ENCODE measurements around the gene OTOG. TPM values are rescaled to one million over a fixed set of nuclear protein-coding genes. Genes with fewer than 3 reads are reported as not detected.

The OTOG gene
- total RNA-seq, 1 experiment from 2014 or later, result not detected

GRCh38 chr11:17510507-17511206 lies 36.4 kb upstream of the OTOG start:
- H3K4me2 ChIP-seq, result no peak overlapping the region
- no peak overlapping the region for H2AFZ ChIP-seq
- H3K9me3 ChIP-seq (ENCODE audit: insufficient read depth, low read depth), result no peaks in the 10 kb centered on the region
- POLR2A ChIA-PET (ENCODE audit: unreplicated experiment), result no interaction called here
- no peak for TF ChIP-seq EZH2 (IDR thresholded peaks at IDR 0.05; ENCODE audit: low read depth)
- TF ChIP-seq, protein P1, sequence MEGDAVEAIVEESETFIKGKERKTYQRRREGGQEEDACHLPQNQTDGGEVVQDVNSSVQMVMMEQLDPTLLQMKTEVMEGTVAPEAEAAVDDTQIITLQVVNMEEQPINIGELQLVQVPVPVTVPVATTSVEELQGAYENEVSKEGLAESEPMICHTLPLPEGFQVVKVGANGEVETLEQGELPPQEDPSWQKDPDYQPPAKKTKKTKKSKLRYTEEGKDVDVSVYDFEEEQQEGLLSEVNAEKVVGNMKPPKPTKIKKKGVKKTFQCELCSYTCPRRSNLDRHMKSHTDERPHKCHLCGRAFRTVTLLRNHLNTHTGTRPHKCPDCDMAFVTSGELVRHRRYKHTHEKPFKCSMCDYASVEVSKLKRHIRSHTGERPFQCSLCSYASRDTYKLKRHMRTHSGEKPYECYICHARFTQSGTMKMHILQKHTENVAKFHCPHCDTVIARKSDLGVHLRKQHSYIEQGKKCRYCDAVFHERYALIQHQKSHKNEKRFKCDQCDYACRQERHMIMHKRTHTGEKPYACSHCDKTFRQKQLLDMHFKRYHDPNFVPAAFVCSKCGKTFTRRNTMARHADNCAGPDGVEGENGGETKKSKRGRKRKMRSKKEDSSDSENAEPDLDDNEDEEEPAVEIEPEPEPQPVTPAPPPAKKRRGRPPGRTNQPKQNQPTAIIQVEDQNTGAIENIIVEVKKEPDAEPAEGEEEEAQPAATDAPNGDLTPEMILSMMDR (conservative IDR thresholded peaks at IDR 0.05), result no peak
- no peak overlapping the region for H3K4me3 ChIP-seq
- H4K20me1 ChIP-seq (ENCODE audit: insufficient read depth), result no peaks in the 10 kb centered on the region
- no peaks in the 10 kb centered on the region for H3K9me2 ChIP-seq (ENCODE audit: insufficient read depth)
- intact Hi-C loops (cut with micrococcal nuclease; ENCODE audit: unreplicated experiment), result no loop called here
- no peaks in the 10 kb centered on the region for H3F3A ChIP-seq (ENCODE audit: insufficient read depth, low read depth)
- H3K36me3 ChIP-seq (ENCODE audit: low read depth), result no peaks in the 10 kb centered on the region
- DNase-seq, result no peak
- H3K27ac ChIP-seq, result no peak overlapping the region
- CTCF ChIA-PET, result no interaction called here
- peaks cover 65% of the 10 kb centered on the region for H3K27me3 ChIP-seq (ENCODE audit: insufficient read depth, low read depth)
- no peaks in the 10 kb centered on the region for H3K4me1 ChIP-seq (replicated peaks; ENCODE audit: insufficient read depth)
- no TSS peak for BruUV-seq (replicated peaks)
- no peaks in the 10 kb centered on the region for H3K79me2 ChIP-seq (ENCODE audit: low read depth)

GRCh38 chr11:17511571-17511970 lies 35.5 kb upstream of the OTOG start:
- no peaks in the 10 kb centered on the region for H3K9me2 ChIP-seq (ENCODE audit: insufficient read depth)
- peaks cover 74% of the 10 kb centered on the region for H3K27me3 ChIP-seq (ENCODE audit: insufficient read depth, low read depth)
- no TSS peak for BruUV-seq (replicated peaks)
- H3K4me2 ChIP-seq, result no peak overlapping the region
- no peaks in the 10 kb centered on the region for H3K9me3 ChIP-seq (ENCODE audit: insufficient read depth, low read depth)
- CTCF ChIA-PET, result no interaction called here
- POLR2A ChIA-PET (ENCODE audit: unreplicated experiment), result no interaction called here
- no peak overlapping the region for H3K27ac ChIP-seq
- no peaks in the 10 kb centered on the region for H3K79me2 ChIP-seq (ENCODE audit: low read depth)
- H2AFZ ChIP-seq, result no peak overlapping the region
- TF ChIP-seq, protein P1 (conservative IDR thresholded peaks at IDR 0.05), result no peak
- TF ChIP-seq EZH2 (IDR thresholded peaks at IDR 0.05; ENCODE audit: low read depth), result no peak
- no peak overlapping the region for H3K4me3 ChIP-seq
- no peaks in the 10 kb centered on the region for H4K20me1 ChIP-seq (ENCODE audit: insufficient read depth)
- DNase-seq, result no peak
- H3K36me3 ChIP-seq (ENCODE audit: low read depth), result no peaks in the 10 kb centered on the region
- intact Hi-C loops (cut with micrococcal nuclease; ENCODE audit: unreplicated experiment), result no loop called here
- no peaks in the 10 kb centered on the region for H3F3A ChIP-seq (ENCODE audit: insufficient read depth, low read depth)
- no peaks in the 10 kb centered on the region for H3K4me1 ChIP-seq (replicated peaks; ENCODE audit: insufficient read depth)

GRCh38 chr11:17512101-17512500 lies 35.0 kb upstream of the OTOG start:
- no peak overlapping the region for H3K27ac ChIP-seq
- ChIA-PET POLR2A (ENCODE audit: unreplicated experiment) (no interaction called here), CTCF (no interaction called here)
- no peaks in the 10 kb centered on the region for H3K9me2 ChIP-seq (ENCODE audit: insufficient read depth)
- no peak for DNase-seq
- H3K79me2 ChIP-seq (ENCODE audit: low read depth), result no peaks in the 10 kb centered on the region
- H3F3A ChIP-seq (ENCODE audit: insufficient read depth, low read depth), result no peaks in the 10 kb centered on the region
- no TSS peak for BruUV-seq (replicated peaks)
- no peaks in the 10 kb centered on the region for H3K36me3 ChIP-seq (ENCODE audit: low read depth)
- no peak overlapping the region for H3K4me2 ChIP-seq
- no peak overlapping the region for H2AFZ ChIP-seq
- no peaks in the 10 kb centered on the region for H4K20me1 ChIP-seq (ENCODE audit: insufficient read depth)
- peaks cover 75% of the 10 kb centered on the region for H3K27me3 ChIP-seq (ENCODE audit: insufficient read depth, low read depth)
- no peak overlapping the region for H3K4me3 ChIP-seq
- TF ChIP-seq, protein P1 (conservative IDR thresholded peaks at IDR 0.05), result no peak
- no peak for TF ChIP-seq EZH2 (IDR thresholded peaks at IDR 0.05; ENCODE audit: low read depth)
- H3K4me1 ChIP-seq (replicated peaks; ENCODE audit: insufficient read depth), result no peaks in the 10 kb centered on the region
- no peaks in the 10 kb centered on the region for H3K9me3 ChIP-seq (ENCODE audit: insufficient read depth, low read depth)
- intact Hi-C loops (cut with micrococcal nuclease; ENCODE audit: unreplicated experiment), result no loop called here
